ENCODE data around the gene LPAR1. TPM values are rescaled to one million over a fixed set of nuclear protein-coding genes. Genes with fewer than 3 reads are reported as not detected.
A peak's percentile ranks its signal among the peaks of the same experiment; 100 is the strongest.

Gene LPAR1
- total and polyA plus RNA-seq, 11 donors: 3.7 to 19.3 (median 6.9) TPM

- TF ChIP-seq POLR2A (IDR thresholded peaks at IDR 0.05) (no peak), CTCF (IDR thresholded peaks at IDR 0.05) (no peak)
- Histone ChIP-seq H3K9me3 (no peaks in the 10 kb centered on the region), H3K27ac (peak overlapping the region in 3 of 12 donors; percentile 27 to 55 (median 39)), H3K27me3 (no peaks in the 10 kb centered on the region), H3K4me1 (peaks cover 0 to 11% (median 0%) of the 10 kb centered on the region in 12 donors), H3K36me3 (peaks cover 0 to 2% (median 0%) of the 10 kb centered on the region in 9 donors), H3K4me3 (no peak overlapping the region)
- ATAC-seq (peak in 2 of 4 donors; percentile 20 to 53), DNase-seq (no peak)
- intact Hi-C loops (cut with DNase I): no loop called here
- WGBS, 4 donors: 39 to 50% (median 45%) methylated on average over 3 of the region's 3 CpGs
These were observed 158.1 kb downstream of the LPAR1 start for GRCh38 chr9:110880189-110880588.

DNA sequence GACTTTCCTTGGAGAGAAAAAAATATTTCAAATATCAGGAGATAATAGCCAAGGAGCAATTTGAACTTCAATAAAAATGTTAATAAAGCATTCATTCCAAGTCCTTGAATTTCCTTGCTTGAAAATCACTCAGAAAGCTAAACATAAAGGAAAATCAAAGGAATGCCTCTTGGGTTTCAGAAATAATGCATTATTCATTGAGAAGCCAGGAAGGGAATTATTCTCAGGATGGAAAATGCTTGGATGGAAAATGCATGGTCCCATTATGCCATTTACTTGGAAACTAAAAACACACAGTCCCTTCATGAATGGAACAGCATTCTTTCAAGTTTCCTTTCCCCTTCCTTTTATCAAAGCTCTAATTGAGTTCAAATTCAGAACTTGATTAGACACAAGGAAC, 160.9 kb downstream of the LPAR1 start:
- intact Hi-C loops (cut with DNase I): no loop called here
- H3K27ac ChIP-seq: peak overlapping the region in 1 of 12 donors; percentile 13

DNA sequence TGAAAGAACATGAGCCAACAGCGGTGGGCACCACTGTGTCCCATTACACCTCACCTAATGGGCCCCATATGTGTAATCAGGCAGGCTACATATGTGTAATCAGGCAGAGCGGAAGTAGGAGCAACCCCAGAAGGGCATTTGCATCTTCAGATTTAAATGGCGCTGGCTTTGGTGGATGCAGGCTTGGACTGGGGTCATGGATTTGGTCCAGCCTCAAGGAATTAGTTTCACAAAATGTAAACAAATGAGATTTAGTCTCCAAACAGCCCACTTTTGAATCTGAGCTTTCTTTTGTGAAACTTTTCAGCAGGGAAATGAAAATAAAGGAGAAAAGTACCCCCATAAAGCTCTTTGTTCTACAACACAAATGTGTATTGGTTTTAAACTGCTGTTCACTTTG, 161.3 kb downstream of the LPAR1 start:
- intact Hi-C loops (cut with DNase I): no loop called here
- H3K27me3 ChIP-seq: no peaks in the 10 kb centered on the region
- ATAC-seq (no peak), DNase-seq (no peak)
- H3K36me3 ChIP-seq: peaks cover 0 to 8% (median 0%) of the 10 kb centered on the region in 9 donors
- TF ChIP-seq CTCF (IDR thresholded peaks at IDR 0.05) (no peak), POLR2A (IDR thresholded peaks at IDR 0.05) (no peak)
- no peak overlapping the region for H3K4me3 ChIP-seq
- no peaks in the 10 kb centered on the region for H3K9me3 ChIP-seq
- peaks cover 0 to 11% (median 0%) of the 10 kb centered on the region in 12 donors for H3K4me1 ChIP-seq
- WGBS, 4 donors: 85 to 94% (median 90%) methylated on average over 3 of the region's 3 CpGs
- H3K27ac ChIP-seq: peak overlapping the region in 1 of 12 donors; percentile 8

More for the DNA sequence above, 160.9 kb downstream of the LPAR1 start:
- Histone ChIP-seq H3K9me3 (no peaks in the 10 kb centered on the region), H3K27me3 (no peaks in the 10 kb centered on the region), H3K4me3 (no peak overlapping the region), H3K4me1 (peaks cover 0 to 11% (median 0%) of the 10 kb centered on the region in 12 donors), H3K36me3 (peaks cover 0 to 8% (median 0%) of the 10 kb centered on the region in 9 donors)
- ATAC-seq: no peak
- TF ChIP-seq CTCF (IDR thresholded peaks at IDR 0.05): no peak
- TF ChIP-seq POLR2A (IDR thresholded peaks at IDR 0.05): no peak
- DNase-seq: no peak

DNA sequence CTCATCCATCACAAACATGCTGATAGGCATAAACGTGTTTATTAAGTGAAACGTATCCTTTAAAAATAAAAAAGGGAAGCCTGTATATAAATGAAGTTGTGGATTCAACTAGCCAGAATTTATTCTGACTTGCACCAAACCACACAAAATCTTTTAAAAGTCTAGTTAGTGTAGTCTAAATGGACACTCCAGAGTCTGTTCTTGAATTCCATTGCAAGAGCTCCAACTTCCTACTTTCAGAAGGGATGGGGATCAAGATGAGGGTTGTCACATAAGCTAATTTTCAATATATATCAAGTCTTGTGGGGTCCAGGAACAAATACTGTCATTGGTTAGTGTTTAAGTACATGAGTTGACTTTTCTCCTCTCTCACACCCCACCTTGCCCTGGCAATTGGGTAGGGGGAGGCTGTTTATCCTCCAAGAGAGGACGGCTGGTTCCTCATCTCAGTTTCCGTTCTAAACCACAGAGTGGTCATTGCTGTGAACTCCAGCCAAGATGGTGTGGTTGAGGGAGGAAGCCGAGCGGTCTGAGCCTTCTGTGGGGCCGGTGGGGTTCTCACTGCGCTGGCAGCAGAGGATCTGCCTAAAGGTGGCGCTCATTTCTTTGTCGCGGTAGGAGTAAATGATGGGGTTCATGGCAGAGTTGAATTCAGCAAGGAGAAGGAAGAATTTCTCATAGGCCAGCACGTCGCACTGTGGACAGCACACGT, 163.2 kb downstream of the LPAR1 start:
- 62 to 86% (median 67%) methylated on average over 14 of the region's 14 CpGs for WGBS, 4 donors
- ATAC-seq (peak in 3 of 4 donors; percentile 55 to 82 (median 75)), DNase-seq (peak; percentile 34 to 66 (median 48))
- no peak overlapping the region for H3K27ac ChIP-seq
- peaks cover 0 to 11% (median 0%) of the 10 kb centered on the region in 12 donors for H3K4me1 ChIP-seq
- TF ChIP-seq POLR2A (IDR thresholded peaks at IDR 0.05) (no peak), CTCF (IDR thresholded peaks at IDR 0.05) (peak in 2 of 12 donors; percentile 3 to 16)
- no peak overlapping the region for H3K4me3 ChIP-seq
- H3K36me3 ChIP-seq: peaks cover 0 to 8% (median 0%) of the 10 kb centered on the region in 9 donors
- H3K27me3 ChIP-seq: no peaks in the 10 kb centered on the region
- H3K9me3 ChIP-seq: no peaks in the 10 kb centered on the region
- intact Hi-C loops (cut with DNase I): no loop called here

Data from heart left ventricle (tissue), 16 donors.